Hepatocyte (in vitro differentiated cells): Measurements from ENCODE around the gene CCDC157. TPM values are rescaled to one million over a fixed set of nuclear protein-coding genes. Genes with fewer than 3 reads are reported as not detected.

Experiments used
- DNase-seq: peaks from one replicate; pipeline ENCODE4 v3.0.0-alpha.2; 2016; ENCODE audit warnings: low spot score
- H2AFZ ChIP-seq: fragments of 200-600 bp; sonication (generic); 2 replicates; pipeline ENCODE4 v1.6.0; 2016; ENCODE audit warnings: antibody characterized with exemption, mild to moderate bottlenecking
- H3K27ac ChIP-seq: fragments of 200-600 bp; sonication (generic); 2 replicates; pipeline ENCODE4 v1.5.1; 2016; ENCODE audit warnings: mild to moderate bottlenecking
- H3K27me3 ChIP-seq: fragments of 200-600 bp; sonication (generic); 2 replicates; pipeline ENCODE4 v1.6.1; 2016
- H3K36me3 ChIP-seq: fragments of 200-600 bp; sonication (generic); replicated peaks from 2 replicates; pipeline ENCODE4 v1.5.1; 2016; ENCODE audit warnings: low read depth; ENCODE audit not compliant: insufficient read depth
- H3K4me1 ChIP-seq: fragments of 200-600 bp; sonication (generic); 2 replicates; pipeline ENCODE4 v1.5.1; 2016; ENCODE audit warnings: mild to moderate bottlenecking, moderate library complexity; ENCODE audit not compliant: insufficient read depth
- H3K4me2 ChIP-seq: fragments of 200-600 bp; sonication (generic); 2 replicates; pipeline ENCODE4 v1.6.0; 2016
- H3K4me3 ChIP-seq: fragments of 200-600 bp; sonication (generic); 2 replicates; pipeline ENCODE4 v1.5.1; 2016; ENCODE audit warnings: mild to moderate bottlenecking
- H3K79me2 ChIP-seq: fragments of 200-600 bp; sonication (generic); 2 replicates; pipeline ENCODE4 v1.6.0; 2017; ENCODE audit warnings: mild to moderate bottlenecking
- H3K9me2 ChIP-seq: fragments of 200-600 bp; sonication (generic); replicated peaks from 2 replicates; pipeline ENCODE4 v1.6.0; 2017; ENCODE audit warnings: mild to moderate bottlenecking; ENCODE audit not compliant: insufficient read depth
- H3K9me3 ChIP-seq: fragments of 200-600 bp; sonication (generic); 2 replicates; pipeline ENCODE4 v1.5.1; 2016; ENCODE audit warnings: low read depth, mild to moderate bottlenecking
- H4K20me1 ChIP-seq: fragments of 200-600 bp; sonication (generic); 2 replicates; pipeline ENCODE4 v1.6.0; 2016; ENCODE audit warnings: mild to moderate bottlenecking; ENCODE audit not compliant: insufficient read depth, poor library complexity, severe bottlenecking
- EZH2 ChIP-seq: fragments of 200-600 bp; sonication (generic); IDR thresholded peaks from 2 replicates; pipeline ENCODE4 v1.6.1; 2016; ENCODE audit warnings: antibody characterized with exemption, mild to moderate bottlenecking, borderline replicate concordance
- EZH2phosphoT487 ChIP-seq: fragments of 200-600 bp; sonication (generic); IDR thresholded peaks from one replicate; pipeline ENCODE4 v1.6.1; 2018; ENCODE audit warnings: antibody characterized with exemption, mild to moderate bottlenecking, low read depth, moderate library complexity; ENCODE audit not compliant: unreplicated experiment, severe bottlenecking
- WGBS: methylation state at CpG from one replicate; pipeline ENCODE4 v1.1.6; 2016; ENCODE audit warnings: low lambda C conversion rate; ENCODE audit errors: missing lambda C conversion rate; 5-methylcytosine and 5-hydroxymethylcytosine counted together
- polyA plus RNA-seq: library from polyadenylated mRNA; unstranded; fragments of >200 nt; fragmentation: Nextera tagmentation; extraction: Ambion mirVana; gene quantifications from 2 replicates; pipeline ENCODE4 v1.2.1, GENCODE V29; 2016
- total RNA-seq: library from RNA; depleted of rRNA; stranded (reverse); fragments of >200 nt; gene quantifications from 2 replicates; pipeline ENCODE4 v1.2.3, GENCODE V29; 2014
- TF ChIP-seq, protein P1 (sequence below): fragments of 200-600 bp; sonication (generic); IDR thresholded peaks from 2 replicates; pipeline ENCODE4 v1.5.1; 2016; ENCODE audit warnings: antibody characterized with exemption, mild to moderate bottlenecking; ENCODE audit not compliant: poor library complexity

The CCDC157 gene
- total and polyA plus RNA-seq, 2 experiments from 2014 or later, result 4.1 to 5.4 TPM

DNA sequence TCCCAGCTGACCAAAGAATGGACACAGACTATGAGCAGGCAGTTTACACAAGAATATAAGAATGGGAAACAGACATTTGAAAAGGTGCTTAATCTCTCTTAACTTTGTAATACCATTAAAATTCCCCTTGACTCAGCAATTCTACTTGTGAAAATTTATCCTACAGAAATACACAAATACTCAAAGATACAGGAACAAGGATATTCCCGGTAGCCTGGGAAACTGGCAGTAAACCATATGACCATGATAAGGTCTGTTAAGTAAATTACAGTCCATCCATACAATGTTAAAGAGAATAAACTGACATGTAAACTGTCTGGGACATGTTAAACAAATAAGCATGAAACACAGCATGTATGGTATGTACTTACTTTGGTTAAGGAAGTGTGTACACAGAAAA is 60.0 kb downstream of the CCDC157 start:
- TF ChIP-seq, protein P1, sequence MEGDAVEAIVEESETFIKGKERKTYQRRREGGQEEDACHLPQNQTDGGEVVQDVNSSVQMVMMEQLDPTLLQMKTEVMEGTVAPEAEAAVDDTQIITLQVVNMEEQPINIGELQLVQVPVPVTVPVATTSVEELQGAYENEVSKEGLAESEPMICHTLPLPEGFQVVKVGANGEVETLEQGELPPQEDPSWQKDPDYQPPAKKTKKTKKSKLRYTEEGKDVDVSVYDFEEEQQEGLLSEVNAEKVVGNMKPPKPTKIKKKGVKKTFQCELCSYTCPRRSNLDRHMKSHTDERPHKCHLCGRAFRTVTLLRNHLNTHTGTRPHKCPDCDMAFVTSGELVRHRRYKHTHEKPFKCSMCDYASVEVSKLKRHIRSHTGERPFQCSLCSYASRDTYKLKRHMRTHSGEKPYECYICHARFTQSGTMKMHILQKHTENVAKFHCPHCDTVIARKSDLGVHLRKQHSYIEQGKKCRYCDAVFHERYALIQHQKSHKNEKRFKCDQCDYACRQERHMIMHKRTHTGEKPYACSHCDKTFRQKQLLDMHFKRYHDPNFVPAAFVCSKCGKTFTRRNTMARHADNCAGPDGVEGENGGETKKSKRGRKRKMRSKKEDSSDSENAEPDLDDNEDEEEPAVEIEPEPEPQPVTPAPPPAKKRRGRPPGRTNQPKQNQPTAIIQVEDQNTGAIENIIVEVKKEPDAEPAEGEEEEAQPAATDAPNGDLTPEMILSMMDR, result no peak
- TF ChIP-seq EZH2phosphoT487 (no peak), EZH2 (no peak)
- H3K79me2 ChIP-seq, result peaks cover 8% of the 10 kb centered on the region
- no peaks in the 10 kb centered on the region for H4K20me1 ChIP-seq
- no peak for DNase-seq
- no peak overlapping the region for H3K4me2 ChIP-seq
- H3K27me3 ChIP-seq, result no peaks in the 10 kb centered on the region
- 50% methylated on average over 1 of the region's 1 CpG for WGBS
- H3K4me3 ChIP-seq, result no peak overlapping the region
- no peaks in the 10 kb centered on the region for H3K36me3 ChIP-seq
- H2AFZ ChIP-seq, result no peak overlapping the region
- no peaks in the 10 kb centered on the region for H3K9me2 ChIP-seq
- H3K27ac ChIP-seq, result peak overlapping the region; percentile 74
- peaks cover 52% of the 10 kb centered on the region for H3K4me1 ChIP-seq
- no peaks in the 10 kb centered on the region for H3K9me3 ChIP-seq

DNA sequence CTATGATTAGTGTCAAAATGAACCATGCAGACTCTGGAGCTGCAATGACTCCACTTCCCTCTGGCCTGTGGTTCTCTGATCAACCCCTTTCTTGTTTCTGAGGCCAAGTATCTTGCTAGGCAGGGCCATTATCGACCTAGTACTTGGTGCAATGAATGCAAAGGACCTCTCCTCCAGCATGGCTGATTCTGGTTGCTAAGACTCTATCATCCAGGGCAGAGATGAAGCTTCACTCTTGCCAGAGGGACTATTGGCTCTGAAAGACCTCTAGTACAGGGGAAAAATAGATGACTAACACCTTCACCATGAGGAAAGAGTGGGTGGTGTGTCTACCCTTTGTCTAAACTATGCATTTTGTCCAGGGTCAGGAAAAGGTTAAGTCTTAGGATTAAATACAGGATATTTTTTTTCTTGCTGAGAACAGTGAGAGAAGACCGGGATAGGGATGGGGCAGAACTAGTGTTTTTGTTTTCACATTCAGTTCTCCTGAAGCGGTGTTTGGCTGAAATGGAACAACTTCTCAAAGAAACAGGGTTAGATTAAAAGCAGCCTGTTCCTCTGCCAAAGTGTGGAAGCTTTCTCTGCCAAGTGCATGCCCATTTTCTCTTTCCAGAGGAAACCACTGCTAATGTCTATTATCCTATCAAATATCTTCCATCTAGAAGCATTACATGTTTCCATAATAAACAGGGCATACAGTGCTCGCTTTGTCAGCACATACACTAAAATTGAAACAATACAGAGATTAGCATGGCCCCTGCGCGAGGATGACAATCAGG is 63.7 kb downstream of the CCDC157 start:
- H3K79me2 ChIP-seq, result peaks cover 8% of the 10 kb centered on the region
- no peak overlapping the region for H2AFZ ChIP-seq
- H3K27me3 ChIP-seq, result no peaks in the 10 kb centered on the region
- 66% methylated on average over 6 of the region's 6 CpGs for WGBS
- no peak for DNase-seq
- no peaks in the 10 kb centered on the region for H3K9me3 ChIP-seq
- no peaks in the 10 kb centered on the region for H3K9me2 ChIP-seq
- peak overlapping the region; percentile 80 for H3K4me2 ChIP-seq
- no peak for TF ChIP-seq EZH2phosphoT487
- H3K36me3 ChIP-seq, result no peaks in the 10 kb centered on the region
- peaks cover 70% of the 10 kb centered on the region for H3K4me1 ChIP-seq
- no peaks in the 10 kb centered on the region for H4K20me1 ChIP-seq
- peak overlapping the region; percentile 97 for H3K27ac ChIP-seq
- no peak overlapping the region for H3K4me3 ChIP-seq

DNA sequence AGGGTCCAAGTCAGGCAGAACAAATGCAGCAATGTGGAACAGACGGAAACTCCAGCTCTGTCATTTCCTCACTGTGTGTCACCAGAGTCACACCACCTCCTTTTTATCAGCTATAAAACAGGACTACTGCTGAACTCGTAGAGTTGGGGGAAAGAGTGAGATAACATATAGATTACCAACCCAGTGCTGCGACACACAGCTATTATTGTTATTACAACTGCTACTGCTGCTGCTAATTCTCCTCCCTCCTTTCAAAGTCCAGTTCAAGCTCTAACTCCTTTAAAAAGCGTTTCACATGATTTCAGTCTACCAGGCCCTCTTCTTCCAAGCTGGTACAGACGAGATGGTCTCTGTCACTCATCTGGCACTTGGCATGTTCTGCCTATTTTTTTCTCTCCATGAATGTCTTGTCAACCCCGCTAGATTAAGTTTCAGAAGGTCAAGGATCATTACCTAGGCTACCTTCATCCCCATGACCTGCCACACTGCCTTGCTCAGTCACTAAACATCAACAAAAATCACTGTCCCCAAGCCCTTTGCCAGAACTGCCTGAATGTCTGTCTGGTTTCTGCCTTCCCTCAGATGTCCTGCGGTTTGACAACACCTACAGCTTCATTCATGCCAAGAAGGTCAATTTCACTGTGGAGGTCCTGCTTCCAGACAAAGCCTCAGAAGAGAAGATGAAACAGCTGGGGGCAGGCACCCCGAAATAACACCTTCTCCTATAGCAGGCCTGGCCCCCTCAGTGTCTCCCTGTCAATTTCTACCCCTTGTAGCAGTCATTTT is 65.1 kb downstream of the CCDC157 start:
- Histone ChIP-seq H3K36me3 (no peaks in the 10 kb centered on the region), H3K4me3 (no peak overlapping the region), H4K20me1 (no peaks in the 10 kb centered on the region), H3K4me1 (peaks cover 69% of the 10 kb centered on the region), H3K27ac (peak overlapping the region; percentile 97), H3K79me2 (peaks cover 8% of the 10 kb centered on the region), H3K9me2 (no peaks in the 10 kb centered on the region), H3K4me2 (peak overlapping the region; percentile 80), H2AFZ (no peak overlapping the region), H3K27me3 (no peaks in the 10 kb centered on the region), H3K9me3 (no peaks in the 10 kb centered on the region)
- no peak for TF ChIP-seq EZH2phosphoT487
- TF ChIP-seq, protein P1, result no peak
- TF ChIP-seq EZH2, result no peak
- WGBS, result 48% methylated on average over 8 of the region's 8 CpGs
- peak; percentile 70 for DNase-seq
